GM19043 (cell line): Measurements from ENCODE around the gene SRRM5.
"Not testable (repeated sequence)": the region's sequence is repeated elsewhere in the genome, so short reads cannot be mapped to it uniquely, and the experiment has no call there.

Source experiments
- ATAC-seq: cut with Tn5 transposase; IDR thresholded peaks from one replicate; pipeline ENCODE4 v1.9.1; 2021; ENCODE audit warnings: low read depth; ENCODE audit not compliant: unreplicated experiment

SRRM5 gene

GRCh38 chr19:43636121-43636683, 24.3 kb downstream of the SRRM5 start:
- no peak for ATAC-seq

- ATAC-seq = no peak
Measured at GRCh38 chr19:43638214-43638994, 26.5 kb downstream of the SRRM5 start.

- ATAC-seq = no peak
Measured at GRCh38 chr19:43638995-43639518, 27.2 kb downstream of the SRRM5 start.

GRCh38 chr19:43639519-43640423, 27.9 kb downstream of the SRRM5 start, which contains the start of gene CADM4:
Gene CADM4 (minus strand): TSS chr19:43639850. CDS start chr19:43639790, 60 bp downstream.
- ATAC-seq = no peak

DNA sequence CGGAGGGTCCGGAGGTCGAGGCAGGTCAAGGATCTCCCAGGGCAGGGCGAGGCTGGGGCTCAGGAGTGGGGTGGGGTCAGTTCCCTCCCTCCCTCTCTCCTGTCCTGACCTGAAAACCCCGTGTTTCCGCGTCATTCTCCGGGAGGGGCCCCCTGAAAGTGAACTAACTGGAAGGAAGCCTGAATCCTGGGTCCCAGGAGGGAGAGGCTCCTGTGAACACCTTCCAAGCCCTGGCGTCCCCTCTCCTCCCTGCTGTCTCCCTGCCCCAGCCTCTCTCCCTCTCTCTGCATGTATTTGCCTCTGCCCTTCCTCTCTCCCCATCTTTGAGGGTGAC, 28.5 kb downstream of the SRRM5 start:
- no peak for ATAC-seq

- ATAC-seq = no peak
Measured at GRCh38 chr19:43641333-43641732, 29.4 kb downstream of the SRRM5 start.

DNA sequence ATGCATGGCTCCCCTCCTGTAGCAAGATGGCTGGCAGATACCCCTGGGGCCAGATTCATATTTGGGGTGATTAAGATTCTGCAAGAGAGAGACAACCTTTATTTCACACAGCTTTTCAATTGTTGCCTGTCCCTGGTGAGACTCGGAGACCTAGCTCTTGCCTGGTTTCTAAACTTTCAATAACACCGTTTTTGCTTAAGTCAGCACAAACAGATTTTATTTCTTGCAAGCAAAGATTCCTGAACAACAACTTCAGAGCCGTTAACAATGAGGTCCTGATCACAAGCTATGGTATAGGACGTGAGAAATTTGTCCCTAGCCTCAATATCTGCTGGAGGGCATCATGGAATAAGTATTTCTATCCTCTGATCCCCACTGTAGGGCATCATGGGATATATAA, 30.6 kb downstream of the SRRM5 start:
- no peak for ATAC-seq

DNA sequence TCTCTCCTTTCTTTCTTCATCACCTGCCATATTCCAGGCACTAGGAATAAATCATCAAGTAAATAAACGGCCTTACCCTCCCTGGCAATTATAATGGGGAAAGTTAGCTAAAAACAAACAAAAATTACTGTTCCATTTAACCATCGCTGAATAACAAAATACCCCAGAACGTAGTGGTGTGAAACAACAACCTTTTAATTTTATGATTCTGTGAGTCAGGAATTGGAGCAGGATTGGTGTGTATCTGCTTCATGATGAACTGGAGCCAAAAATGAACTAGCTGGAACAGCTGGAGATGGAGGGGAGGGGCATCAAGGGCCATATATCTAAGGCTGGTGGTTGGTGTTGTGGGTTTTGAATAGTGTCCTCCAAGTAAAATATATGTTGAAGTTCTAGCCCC, 31.4 kb downstream of the SRRM5 start:
- no peak for ATAC-seq

- ATAC-seq = no peak
Measured at GRCh38 chr19:43644181-43644580, 32.3 kb downstream of the SRRM5 start.

DNA sequence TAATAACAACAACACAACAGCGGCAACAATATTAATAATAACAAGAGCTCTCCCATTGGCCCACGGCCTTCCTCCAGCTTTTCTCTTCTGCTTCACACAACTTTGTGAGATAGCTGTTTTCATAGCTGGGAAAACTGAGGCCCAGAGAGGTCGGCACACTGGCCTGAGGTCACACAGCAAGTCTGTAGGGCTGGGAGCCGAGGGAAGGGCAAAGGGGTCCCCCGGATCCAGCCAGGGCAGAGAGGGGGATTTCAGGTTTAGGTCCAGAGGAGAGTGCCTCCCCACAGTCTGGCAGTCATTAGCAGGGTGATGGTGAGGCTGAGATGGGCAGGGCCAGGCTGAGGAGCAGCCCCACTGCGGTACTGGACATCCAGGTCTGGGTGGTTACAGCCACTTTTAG, 36.7 kb downstream of the SRRM5 start:
- no peak for ATAC-seq

- ATAC-seq = no peak
Measured at GRCh38 chr19:43649514-43649913, 37.6 kb downstream of the SRRM5 start.

- not testable (repeated sequence) for ATAC-seq
Measured at GRCh38 chr19:43650276-43650675, 38.4 kb downstream of the SRRM5 start.

DNA sequence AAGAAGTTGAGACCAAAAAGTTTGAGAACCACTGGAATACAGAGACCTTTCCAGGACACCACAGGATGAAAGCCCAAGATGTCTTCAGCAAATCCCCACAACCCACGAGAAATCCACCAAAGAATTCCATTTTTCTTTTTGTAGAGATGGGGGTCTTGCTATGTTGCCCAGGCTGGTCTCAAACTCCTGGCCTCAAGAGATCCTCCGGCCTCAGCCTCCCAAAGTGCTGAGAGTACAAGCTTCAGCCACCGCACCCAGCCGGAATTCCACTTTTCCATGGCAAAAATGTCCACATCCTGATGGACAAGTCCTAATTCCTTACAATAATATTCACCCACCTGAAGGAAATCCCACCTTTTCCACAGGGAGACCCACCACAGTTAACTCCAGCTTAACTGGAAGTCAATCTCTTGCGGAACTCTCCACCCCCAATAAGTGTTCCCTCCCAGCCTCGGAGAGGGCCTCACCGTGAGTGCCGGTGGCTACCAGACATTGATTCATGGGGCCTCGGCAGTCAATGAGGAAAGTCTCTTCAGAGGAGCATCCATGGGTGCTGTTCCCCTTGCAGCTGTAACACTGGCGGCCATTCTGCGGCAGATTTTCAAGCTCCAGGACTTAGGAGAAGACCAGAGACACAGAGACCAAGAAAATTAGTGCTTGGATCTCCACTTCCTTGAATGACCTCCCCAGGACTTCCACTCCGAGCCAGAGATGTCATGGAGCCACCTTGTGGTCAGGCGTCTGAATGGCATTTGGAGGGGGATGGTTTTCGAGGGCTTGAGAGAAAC, 40.1 kb downstream of the SRRM5 start:
- no peak for ATAC-seq

DNA sequence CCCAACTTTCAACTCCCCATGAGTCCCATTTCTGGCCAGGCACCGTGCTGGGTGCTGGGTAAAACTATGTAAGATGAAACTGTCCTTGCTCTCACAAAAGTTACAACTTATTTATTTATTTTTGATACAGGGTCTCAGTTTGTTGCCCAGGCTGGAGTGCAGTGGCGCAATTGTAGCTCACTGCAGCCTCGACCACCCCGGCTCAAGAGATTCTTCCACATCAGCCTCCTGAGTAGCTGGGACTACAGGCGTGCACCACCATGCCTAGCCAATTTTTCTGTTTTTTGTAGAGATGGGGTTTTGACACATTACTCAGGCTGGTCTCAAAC, 40.6 kb downstream of the SRRM5 start:
- ATAC-seq = no peak

DNA sequence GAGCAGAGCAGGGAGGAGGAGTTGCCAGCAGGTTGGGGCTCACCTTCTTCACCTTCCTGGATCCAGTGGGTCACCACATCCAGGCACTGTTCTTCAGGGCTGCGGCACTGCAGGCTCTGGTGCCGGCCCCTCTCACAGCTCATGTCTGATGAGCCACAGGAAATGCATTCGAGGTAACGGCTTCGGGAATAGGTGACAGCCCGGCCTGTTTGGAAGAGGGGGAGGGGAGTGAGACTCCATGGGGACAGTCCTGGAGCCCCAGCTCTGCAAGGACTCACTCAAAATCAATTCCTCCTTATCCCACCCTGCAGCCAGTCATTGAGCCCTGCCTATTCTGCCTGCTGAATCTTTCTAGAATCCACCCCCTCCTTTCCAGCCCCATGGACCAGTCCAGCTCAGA, 44.5 kb downstream of the SRRM5 start:
- ATAC-seq = no peak

DNA sequence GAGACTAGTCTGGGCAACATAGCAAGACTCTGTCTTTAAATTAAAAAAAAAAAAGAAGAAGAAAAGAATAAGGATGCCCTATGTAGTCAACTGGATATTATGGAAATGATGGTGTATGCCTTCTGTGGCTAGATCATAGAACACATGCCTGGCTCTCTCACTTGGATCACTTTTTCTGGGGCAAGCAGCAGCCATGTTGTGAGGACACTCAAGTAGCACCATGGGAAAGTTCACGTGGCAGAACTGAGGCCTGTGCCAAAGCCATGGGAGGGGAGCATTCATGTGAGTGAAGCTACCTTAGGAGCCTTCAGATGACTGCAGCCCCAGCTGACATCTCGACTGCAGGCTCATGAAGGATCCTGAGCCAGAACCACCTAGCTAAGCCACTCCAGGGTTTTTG, 46.1 kb downstream of the SRRM5 start:
- ATAC-seq = no peak

DNA sequence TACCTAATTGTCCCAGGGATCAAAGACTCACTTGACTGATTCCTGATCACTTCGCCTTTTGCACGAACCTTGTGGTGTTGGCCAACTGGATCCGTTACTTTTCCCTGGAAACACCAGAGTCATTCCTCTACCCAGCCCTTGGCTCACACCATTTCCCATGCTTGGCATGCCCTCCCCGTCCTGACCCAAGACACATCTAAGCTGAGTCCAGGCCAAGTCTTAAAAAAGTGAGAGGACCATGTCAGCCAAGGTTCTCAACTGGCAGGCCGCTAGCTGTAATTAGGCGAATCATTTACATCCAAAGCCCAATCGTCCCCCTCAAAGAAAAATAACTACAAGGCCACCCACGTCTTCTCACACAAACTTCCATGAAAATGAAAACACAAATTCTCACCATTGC, 46.6 kb downstream of the SRRM5 start:
- no peak for ATAC-seq

DNA sequence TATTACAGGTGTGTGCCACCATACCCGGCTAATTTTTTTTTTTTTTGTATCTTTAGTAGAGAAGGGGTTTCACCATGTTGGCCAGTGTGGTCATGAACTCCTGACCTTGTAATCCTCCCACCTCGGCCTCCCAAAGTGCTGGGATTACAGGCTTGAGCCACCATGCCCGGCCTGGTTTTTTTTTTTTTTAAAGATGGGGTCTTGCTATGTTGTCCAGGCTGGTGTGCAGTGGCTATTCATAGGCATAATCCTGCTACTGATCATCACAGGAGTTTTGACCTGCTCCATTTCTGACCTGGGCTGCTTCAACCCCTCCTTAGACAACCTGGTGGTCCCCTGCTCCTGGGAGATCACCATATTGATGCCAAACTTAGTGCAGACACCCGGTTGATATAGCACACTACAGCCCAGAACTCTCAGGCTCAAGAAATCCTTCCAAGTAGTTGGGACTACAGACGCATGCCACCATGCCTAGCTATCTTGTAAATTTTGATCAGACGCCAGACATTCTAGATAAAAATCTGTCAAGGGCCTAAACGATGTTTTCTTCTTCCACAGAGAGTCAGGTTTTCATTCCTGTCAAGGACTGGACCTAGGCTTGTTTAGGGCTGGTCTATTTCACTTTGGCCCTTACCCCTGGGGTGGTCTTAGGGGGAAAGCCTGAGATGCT, 48.5 kb downstream of the SRRM5 start:
- no peak for ATAC-seq

GRCh38 chr19:43660971-43661360, 49.1 kb downstream of the SRRM5 start:
- ATAC-seq = no peak

- ATAC-seq = no peak
Measured at GRCh38 chr19:43662487-43662886, 50.6 kb downstream of the SRRM5 start.
